NCI-H2029 (cell line): ENCODE data around the gene RPL41.
A peak's percentile ranks its signal among the peaks of the same experiment; 100 is the strongest.
"Not testable (repeated sequence)": the region's sequence is repeated elsewhere in the genome, so short reads cannot be mapped to it uniquely, and the experiment has no call there.

Experiments used
- DNase-seq: peaks from one replicate; lab custom pipeline; 2025; lab: John Stamatoyannopoulos, UW

The RPL41 gene

DNA sequence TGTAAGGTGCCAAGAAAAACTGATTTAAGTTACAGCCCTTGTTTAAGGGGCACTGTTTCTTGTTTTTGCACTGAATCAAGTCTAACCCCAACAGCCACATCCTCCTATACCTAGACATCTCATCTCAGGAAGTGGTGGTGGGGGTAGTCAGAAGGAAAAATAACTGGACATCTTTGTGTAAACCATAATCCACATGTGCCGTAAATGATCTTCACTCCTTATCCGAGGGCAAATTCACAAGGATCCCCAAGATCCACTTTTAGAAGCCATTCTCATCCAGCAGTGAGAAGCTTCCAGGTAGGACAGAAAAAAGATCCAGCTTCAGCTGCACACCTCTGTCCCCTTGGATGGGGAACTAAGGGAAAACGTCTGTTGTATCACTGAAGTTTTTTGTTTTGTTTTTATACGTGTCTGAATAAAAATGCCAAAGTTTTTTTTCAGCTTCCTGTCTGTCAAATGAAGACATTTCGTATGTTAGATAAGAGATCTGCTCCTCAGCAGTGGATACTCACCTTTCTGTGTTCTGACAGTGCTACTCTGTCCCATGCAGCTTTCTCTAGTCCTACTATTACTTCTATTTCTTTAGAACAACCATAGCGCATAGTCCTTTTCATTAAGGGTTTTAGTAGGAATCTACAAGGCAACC is 13.2 kb upstream of the RPL41 start:
- no peak for DNase-seq

DNA sequence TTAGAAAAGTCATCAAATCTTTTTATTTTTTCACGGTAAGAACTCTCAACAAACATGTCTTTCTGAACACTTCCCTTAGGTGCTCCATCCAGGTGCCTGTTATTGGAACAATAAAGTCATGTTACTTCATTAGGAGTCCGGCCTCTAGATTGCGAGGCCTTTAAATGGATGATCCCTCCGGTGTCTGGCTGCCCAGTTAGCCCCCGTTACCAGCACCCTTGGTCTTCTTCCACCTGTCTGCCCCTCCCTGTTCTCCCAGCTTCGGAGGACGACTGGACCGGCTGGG is 12.7 kb upstream of the RPL41 start:
- no peak for DNase-seq

DNA sequence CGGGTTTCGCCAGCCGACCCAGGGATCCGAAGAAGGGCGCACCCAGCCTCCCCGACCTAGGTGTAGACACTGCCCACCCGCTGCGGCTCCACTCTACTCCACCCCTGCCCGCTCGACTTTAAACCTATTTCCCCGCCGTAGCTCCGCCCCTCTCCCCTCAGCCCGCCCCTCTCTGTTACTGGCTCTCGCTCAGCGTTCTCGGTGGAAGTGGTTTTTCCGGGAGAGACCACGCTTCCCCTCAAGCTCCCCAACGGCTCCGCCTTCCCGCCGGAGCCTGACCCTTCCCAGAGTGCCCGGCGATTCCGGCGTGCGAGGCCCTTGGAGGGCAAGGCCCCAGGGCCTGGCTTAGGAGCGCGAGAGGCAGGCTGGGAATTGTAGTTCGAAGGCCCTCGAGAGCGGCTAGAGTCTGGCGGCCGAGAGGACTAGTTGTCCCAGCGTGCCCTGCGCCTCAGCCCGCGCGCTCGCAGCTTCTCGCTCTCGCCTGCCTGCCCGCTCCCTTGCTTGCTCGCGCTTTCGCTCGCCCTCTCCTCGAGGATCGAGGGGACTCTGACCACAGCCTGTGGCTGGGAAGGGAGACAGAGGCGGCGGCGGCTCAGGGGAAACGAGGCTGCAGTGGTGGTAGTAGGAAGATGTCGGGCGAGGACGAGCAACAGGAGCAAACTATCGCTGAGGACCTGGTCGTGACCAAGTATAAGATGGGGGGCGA is 12.2 kb upstream of the RPL41 start, which contains the start of gene PA2G4:
TSS of gene PA2G4 (plus strand) at position 451 of the 706 bp plus-strand sequence. CDS start at position 630, 179 bp downstream.
- peak; percentile 99 for DNase-seq

DNA sequence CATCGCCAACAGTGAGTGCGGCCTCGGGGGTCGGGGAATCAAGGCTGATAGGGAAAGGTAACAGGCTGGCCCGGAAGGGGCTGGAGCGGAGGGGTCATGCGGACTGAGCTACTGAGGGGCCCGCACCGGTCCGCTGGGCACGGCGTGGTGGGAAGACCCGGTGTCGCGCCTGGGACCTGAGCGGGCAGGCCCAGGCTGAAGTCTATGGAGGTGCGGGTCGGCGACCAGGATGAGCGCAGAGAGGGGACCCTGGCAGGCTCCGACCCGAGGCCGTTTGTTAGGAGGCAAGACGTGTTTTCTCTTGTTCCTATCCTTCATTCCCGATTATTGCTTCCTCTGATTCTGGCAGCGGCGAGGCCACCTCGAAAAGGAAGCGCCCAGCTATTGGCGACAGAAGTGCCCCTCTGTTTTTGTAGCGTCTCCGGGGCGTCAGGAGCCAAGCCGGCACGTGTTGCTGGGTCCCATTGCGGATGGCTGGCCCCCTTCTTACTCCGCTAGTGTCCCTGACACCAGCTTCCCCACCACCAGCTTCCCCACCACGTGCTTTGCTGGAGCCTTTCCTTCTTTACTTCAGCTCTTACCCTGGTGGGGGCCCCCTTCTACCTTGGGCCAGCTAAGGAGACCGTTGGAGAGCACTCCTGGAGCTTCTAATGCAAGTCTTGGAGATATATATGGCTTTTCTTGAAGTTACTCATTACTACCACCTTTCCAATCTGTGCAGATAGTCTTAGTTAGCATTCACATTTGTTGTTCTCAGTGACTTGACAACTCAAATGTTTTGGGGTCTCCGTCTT is 11.4 kb upstream of the RPL41 start:
- DNase-seq = no peak

DNA sequence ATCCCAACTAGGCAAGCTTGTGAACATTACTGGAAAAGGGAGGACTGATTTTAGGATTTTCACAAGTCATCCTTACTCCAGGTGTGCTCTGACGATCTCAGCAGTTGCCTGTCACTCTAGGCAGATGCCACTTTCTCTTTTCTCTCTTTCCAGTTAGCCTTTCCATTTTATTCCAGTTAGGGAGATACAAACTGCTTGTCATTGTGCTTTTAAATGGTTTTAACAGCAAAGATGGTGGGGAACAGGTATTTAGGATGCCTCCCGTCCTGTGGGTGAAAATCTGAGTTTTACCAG is 10.9 kb upstream of the RPL41 start:
- DNase-seq = no peak

DNA sequence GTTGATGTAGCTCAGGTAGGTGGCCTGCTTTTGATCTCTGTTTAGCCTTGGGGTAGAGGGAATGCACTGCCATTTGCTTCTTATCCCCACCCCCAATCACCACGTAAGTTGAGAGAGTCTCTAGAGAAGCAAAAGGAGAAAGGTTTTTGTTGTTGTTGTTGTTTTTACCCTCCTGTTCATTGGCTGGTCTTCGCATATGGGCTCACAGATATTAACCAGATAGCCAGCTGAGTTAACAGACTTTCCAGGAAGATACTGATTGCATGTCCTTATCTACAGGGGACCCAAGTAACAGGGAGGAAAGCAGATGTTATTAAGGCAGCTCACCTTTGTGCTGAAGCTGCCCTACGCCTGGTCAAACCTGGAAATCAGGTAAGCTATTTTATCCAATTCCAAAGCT is 9.2 kb upstream of the RPL41 start:
- DNase-seq = no peak

DNA sequence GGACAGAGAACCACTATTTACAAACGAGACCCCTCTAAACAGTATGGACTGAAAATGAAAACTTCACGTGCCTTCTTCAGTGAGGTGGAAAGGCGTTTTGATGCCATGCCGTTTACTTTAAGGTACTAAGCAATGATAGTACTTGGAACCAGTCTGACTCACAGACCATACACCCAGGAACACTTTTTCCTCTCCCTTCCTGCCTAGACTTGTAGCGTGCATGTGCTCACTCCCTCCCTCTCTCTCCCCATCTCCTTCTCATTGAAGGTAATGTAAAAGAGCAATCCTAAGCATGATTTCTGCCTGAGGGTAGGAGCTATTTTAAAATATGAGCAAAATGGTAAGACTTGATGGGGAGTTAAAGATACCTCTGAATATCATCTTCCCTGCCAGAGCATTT is 5.9 kb upstream of the RPL41 start:
- DNase-seq = no peak

DNA sequence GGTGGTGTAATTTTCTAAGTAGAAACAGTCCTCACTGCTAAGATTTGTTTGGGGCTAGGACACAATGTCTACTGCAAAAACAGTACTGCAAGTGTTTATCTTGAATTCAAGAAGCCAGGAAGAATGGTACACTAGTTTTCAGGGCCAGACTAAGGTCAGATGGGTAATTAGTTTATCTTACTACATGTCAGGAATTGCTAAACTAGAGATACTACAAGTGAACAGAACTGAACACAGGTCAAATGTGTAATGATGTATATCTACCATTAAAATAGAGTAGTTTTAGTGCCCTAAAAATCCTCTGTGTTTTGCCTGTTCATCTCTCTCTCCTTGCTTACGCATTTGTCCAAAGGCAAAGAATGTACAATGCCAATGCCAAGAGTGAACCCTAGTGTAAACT is 2.3 kb upstream of the RPL41 start:
- DNase-seq = no peak

DNA sequence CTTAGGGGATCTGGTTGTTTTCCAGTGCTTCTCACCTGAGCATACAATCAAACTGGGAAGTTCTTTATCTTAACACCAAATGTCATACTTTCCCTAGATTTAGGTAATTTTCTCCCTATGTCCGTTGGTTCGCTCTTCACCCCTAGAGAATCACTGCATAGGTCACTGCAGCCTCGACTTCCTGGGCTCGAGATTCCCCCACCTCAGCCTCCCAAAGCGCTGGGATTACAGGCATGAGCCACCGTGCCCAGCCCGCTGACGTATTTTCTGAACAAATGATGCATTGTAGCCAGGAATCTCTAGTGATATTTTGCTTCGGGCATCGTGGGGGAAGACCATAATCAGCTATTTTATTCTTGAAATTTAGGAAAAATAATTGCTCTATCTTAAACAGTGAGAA is 1.1 kb upstream of the RPL41 start:
- no peak for DNase-seq

DNA sequence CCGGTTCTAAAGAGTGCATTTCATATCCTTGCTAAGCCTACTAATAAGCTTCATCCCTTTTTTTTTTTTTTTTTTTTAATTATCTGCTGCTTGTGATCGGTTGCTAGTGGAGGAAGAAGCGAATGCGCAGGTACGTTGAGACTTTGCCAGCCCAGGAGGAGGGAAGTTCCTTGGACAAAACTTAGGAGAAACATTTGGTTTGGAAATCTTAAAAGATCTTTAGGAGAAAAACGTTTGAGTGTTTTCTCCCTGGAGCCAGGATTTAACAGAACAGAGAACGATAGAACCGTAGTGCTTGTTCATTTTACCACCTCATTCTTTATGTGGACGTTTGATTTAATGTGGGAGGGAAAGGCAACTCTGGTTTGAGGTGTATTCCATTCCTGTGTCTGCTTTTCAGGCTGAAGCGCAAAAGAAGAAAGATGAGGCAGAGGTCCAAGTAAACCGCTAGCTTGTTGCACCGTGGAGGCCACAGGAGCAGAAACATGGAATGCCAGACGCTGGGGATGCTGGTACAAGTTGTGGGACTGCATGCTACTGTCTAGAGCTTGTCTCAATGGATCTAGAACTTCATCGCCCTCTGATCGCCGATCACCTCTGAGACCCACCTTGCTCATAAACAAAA is 761 bp downstream of the RPL41 start:
- not testable (repeated sequence) for DNase-seq

DNA sequence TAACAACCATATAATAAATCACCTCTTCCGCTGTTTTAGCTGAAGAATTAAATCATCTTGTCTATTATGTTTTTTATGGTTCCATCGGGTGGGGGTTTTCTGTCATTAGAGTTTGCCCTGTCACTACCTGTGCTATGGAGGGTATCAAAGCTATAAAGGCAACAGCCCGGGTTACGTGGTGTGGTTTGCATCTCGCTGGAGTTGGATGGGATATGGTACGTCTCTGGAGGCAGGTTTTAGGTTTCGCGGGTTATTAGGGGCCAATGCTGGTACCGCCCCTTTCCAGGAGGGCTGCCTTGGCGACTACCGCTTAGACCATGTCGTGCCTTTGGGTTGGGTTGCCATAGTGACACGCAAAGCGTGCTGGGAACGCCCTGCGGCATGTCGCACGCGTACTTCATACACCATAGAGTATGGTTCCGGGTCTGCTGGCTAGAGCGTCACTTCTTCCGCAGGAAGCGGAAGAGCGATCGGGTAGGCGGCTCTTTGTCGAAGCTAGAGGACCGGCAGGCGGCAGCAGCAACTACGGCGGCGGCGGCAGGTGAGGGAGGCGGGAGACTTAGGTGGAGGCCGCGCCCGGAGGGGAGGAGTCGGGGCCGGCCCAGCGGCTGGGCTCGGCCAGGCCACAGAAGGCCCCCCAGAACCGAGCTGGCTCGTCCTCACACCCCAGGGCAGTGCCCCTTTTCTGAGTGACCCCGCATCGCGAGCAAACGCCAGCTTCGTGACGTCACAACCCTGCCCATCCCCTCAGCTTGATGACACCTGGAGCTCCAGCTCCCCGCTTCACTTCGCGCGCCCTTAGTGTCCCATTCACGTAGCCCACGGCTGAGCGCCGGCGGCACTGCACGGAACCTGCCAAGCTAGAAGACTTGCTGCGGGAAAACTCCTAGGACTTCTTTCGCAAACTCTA is 1.6 kb downstream of the RPL41 start, which contains the start of gene ZC3H10:
TSS of gene ZC3H10 (plus strand) at position 489 of the 910 bp plus-strand sequence. CDS start 2,297 bp downstream, outside the sequence.
- peak; percentile 99 for DNase-seq

DNA sequence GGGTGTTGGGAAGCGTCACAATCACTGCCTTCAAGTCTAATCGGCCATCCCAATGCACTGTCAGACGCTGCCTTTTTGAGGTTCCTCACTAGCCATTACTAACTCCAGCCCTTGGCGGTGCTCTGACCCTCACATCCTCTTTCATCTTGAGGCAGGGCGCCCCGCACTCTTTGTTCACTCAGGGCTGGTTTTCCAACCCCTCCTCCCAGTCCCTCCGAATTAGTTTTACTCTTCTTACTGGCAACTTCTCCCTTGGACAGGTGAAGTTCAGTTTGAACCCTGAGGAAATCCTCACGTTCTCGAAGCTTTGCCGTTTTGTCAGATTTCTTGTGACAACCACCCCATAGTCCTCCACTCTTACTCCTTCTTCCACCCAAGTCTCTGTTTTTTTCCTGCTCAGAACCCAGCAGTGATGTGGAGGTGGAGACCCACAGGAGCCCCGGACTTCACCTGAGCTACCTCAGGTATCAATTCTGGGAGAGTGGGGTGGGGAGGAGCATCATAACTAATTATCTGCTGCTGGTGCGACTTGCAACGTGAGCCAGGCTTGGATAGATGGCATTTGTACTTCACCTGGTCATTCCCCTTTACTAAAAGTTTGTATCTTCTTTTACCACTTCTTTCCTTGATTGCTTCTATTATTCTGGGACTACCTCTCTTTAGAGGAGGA is 2.4 kb downstream of the RPL41 start:
- no peak for DNase-seq

DNA sequence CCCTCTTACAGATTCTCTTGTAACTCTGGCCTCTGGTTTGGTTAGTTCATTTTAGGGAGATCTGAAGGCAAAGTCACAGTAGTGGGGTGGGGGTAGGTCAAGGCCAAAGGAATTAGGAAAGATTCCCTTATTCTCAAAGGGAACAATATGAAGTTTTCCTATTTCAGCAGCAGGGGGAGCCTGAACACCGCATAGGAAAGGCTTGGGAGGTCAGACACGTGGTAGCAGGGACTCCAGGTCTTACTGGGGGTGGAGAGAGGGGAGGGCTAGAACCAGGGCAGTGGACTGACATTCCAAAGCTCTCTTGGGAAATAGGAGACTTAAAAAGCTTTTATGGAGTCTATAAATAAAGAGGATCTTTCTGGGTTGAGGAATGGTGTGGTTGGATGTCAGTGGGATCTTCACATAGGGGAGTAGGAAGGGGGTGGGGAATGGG is 2.9 kb downstream of the RPL41 start:
- DNase-seq = peak; percentile 73

DNA sequence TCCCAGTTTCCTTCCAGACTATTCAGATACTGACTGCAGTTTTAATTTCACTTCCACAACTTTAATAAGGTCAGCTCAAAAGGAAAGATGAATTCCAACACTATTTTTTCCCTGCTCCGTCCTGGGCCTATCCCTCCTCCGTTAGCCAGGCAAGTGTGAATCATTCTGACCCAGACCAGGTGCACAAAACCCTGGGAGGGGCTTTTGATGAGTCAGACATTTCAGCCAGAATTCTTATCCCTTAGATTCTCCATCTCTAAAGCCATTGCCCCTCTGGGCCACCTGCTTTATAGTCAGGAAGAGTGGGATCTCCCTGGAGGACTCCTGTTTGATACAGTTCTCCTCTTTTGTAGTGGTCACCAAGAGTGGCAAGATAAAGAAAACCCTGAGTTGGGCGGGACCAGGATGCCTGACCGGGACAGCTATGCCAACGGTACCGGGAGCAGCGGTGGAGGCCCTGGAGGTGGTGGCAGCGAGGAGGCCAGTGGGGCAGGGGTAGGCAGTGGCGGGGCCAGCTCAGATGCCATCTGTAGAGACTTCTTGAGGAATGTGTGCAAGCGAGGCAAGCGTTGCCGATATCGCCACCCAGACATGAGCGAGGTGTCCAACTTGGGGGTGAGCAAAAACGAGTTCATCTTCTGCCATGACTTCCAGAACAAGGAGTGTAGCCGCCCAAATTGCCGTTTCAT is 3.9 kb downstream of the RPL41 start:
- no peak for DNase-seq

DNA sequence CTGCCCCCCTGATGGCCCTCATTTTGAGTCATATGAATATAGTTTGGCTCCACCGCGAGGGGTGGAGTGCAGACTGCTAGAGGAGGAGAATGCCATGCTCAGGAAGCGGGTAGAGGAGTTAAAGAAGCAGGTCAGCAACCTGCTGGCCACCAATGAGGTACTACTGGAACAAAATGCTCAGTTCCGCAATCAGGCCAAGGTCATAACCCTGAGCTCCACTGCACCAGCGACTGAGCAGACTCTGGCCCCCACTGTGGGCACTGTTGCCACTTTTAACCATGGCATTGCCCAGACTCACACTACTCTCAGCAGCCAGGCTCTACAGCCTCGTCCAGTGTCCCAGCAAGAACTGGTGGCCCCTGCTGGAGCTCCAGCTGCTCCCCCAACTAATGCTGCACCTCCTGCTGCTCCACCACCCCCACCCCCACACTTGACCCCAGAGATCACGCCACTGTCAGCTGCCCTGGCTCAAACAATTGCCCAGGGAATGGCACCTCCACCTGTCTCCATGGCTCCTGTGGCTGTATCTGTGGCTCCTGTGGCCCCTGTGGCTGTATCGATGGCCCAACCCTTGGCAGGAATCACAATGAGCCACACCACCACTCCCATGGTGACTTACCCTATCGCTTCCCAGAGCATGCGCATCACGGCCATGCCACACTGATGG is 4.9 kb downstream of the RPL41 start:
- DNase-seq = no peak

DNA sequence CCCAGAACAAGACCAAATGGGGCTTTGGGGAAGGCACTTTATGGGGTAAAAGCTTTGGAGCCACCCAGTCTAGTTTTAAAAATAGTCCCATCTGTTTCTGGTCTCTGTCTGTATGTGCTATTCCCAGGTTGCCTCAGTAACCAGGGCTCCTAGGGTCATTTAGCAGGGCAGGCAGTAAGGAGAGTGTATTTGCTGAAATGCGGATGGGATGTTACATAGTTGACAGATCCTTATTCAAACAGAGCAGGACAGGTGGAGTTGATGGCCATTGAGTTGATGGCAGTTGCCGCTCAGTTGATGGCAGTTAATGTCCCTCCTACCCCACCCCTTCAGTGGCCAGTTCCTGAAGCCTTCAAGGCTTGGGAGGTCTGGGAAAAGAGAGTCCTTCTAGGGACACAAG is 6.2 kb downstream of the RPL41 start:
- DNase-seq = peak; percentile 50

DNA sequence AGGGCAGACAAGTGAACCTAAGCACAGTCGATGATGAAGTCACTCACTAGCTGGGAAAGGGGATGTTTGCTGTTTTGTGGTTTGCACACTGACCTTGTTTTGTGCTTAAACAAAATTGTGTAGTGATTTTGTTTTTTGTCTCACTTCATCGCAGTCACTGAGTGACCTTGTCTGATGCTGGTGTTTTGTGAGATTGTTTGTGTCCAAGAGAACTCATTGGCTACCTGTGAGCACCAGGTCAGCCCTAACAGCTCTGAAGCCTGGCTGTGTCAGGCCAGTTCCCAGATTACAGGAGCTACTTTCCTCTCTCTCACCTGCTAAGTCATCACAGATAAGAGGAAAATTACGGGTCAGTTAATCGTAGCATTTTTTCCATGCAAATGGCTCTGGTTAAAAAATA is 7.7 kb downstream of the RPL41 start:
- no peak for DNase-seq

DNA sequence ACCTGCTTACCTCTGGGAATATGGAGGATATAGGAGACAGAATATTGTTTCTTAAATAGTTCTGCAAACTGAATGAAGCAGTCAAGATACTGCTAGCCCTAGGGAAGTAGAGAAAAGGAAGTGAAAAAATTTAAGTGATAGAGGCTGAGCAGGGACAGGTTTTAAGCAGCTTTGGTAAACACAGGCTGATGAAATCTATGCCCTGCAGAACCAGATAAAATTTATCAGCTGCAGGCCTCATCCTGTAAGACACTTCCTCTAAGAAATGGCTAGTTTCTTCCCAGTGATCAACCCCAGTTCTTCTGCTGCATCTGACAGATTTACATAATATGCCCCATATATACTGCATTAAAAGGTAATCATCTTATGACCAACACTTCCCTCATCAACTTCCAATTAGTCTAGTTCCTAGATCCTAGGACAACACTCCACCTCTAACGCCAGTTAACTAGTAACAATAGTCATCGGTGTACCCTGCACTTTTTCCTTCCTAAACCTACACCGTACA is 10.4 kb downstream of the RPL41 start:
- no peak for DNase-seq

DNA sequence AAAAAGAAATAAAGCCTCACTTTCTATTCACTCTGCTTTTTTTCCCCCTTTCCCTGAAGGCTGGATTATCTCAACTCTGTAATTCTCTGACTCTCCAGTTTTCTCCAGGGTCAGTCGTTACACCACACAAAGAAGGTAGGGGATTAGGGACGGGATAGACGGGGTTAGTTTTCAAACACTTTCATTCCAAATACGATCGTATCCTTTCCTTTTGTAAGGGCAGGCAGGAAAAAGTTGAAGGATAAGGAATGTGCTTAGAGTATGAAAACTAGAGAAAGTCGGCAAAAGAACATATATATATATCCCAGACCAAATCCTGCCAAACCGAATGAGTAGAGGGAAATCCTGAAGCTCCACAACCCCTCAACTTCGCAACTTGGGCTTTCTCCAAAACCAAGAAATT is 11.1 kb downstream of the RPL41 start:
- no peak for DNase-seq
